Occipital lobe (tissue), 2 donors: ENCODE results near the gene PARD6A. TPM values are rescaled to one million over a fixed set of nuclear protein-coding genes. Genes with fewer than 3 reads are reported as not detected.

Source experiments
- DNase-seq: peaks from one replicate; lab custom pipeline; 2025; lab: John Stamatoyannopoulos, UW
- total RNA-seq: library from RNA; depleted of rRNA; stranded (reverse); fragments of >200 nt; gene quantifications from one replicate; pipeline ENCODE4 v1.2.3, GENCODE V29; 2014

Gene PARD6A
- total RNA-seq, 1 donor from 2014 or later, result 8.3 TPM

DNA sequence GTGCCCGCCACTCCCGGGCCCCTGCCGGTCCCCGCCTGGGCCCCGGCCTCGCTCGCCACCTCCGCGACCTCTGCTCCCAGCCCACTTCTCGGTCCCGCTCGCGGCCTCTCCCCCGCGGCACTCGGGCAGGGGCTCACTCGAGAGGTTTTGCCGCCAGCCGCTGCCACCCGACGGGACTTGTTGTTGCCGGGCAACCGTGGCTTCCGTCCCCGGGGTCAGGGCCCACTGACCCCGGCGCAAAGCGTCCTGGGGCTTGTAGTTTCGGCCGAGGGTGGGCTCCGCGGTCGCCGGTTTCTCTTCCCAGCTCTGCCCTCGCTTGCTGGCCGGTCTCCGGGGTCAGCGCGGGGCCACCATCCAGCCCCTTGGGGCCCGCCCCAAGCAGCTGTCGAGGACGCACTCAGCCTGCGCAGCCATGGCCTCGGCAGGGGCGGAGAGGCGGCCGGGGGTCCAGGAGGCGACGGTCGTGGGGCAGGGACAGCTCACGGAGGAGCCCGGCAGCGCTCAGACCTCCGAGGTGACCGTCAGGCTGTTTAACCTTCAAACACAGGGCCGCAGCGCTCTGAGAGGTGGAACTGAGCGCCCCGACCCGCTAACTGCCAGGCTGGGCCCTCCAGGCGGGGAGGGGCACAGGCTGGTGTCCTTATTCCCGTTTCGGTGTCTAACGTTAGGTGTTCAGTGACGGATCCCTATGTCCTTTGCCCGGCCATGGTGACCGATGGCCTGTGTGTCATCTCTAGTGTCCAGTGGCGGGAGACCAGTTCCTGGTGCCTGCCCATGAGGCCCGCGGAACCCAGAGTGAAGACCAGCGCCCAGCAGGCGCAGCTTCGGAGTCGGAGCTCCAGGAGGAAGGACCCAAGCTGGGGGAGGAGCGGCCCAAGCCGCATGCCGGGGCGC is 6.0 kb downstream of the PARD6A start, which contains the start of the genes C16orf86 and ENKD1:
Gene C16orf86, plus strand, starts transcription at position 256 of the 894 bp plus-strand sequence. Its CDS starts 157 bp downstream, at position 413.
Gene ENKD1, minus strand, starts transcription at position 192 of the 894 bp plus-strand sequence. CDS start 308 bp downstream, outside the sequence.
- DNase-seq, result peak; percentile 55

DNA sequence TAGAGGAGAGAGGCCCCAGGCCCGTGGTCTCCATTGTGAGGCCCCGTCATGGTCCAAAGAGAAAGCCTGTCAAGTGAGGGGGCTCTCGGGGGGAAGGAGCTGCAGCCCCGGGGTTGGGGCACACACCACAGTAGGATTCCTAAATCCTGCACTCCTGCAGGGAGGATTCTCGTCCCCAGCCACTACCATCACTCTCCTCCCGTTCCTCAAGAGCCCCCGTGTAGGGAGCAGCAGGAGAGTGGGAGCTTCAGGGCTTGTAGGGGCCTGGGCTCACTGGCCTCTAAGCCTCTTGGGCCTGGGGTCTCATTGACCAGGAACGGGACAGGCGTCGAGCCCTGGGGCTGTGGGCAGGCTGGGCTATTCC is 6.7 kb downstream of the PARD6A start:
- DNase-seq, result no peak

DNA sequence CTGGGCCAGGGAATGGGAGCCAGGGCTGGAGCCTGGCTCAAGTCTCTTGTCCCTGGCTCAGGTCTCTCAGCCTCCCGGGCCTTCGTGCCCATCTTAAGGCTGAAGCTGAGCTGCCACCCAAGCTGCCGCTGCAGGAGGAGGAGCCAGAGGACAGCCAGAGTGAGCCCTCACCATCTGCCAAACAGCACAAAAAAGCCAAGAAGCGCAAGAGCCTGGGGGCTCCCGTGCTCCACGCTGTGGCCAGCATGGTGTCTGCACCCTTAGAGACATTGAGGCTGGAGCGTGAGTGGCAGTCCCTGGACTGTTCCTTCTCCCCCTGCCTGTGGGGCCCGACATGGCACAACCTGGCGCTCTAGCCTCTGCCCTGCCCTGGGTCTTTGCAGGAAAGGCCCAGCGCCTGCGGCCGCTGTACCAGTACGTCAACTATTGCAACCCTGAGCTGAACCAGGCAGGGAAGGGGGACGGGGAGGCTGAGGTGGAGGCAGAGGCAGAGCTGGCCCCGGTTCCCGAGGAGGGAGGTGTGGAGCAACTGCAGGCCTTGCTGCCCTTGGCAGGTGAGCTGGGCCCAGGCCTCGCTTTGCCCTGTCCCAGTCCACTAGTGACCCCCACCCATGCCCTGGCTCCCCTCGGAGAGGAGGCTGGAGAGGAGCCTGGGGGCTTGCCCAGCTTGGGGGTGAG is 7.2 kb downstream of the PARD6A start:
- DNase-seq, result peak; percentile 79

DNA sequence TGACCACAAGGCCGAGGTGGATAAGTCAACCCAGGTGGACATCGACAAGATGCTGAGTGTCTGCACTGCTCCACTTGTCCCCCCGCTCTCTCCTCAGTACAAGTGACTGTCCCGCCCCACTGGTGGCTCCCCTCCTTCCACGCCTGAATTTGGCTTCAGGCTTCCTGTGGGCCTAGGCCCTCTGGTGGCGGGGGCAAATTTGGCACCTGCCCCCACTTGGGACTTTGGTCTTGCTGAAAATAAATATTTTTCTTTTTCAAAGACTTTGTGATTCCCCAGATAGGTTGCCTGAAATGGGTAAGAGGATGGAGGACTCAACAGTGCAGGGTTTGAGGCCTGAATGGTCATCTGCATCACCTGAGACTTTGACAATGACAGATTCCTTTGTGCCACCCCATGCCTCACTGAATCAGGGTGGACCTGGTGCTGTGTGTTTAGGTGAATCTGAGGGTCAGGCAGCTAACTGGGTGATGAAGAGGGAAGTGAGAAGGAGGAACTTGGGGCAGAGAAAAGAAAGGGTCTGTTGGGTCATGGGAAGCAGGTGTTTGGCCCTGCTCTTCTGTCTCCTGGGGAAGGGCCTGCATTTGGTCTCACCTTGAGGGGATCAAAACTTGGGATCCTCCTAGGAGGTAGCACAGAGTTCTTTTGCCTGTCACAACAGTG is 7.9 kb downstream of the PARD6A start:
- no peak for DNase-seq

DNA sequence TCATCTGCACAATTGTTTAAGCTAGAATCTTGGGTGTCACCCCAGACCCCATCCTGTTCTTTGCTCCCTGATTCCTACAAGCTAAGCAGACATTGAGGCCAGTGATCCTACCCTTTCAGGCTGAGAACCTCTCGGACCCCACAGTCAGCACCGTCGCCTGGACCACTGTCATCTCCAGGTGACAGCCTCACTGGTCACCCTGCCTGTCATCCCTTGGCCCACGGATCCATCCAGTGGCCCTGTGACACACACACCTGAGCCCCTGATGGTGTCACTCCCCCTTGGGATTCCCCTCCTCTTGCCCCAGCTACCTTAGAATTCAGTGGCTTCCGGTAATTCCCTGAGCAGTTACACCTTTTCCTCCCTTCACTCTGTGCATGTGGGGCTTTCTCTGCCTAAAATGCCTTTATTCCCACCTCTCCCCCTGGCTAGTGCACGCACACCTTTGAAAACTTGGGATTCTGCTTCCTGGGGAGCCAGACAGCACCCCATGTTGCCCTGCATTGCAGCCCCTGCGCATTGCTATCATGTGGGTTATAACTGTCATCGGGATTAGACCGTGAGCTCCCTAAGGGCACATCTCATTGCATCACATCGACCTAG is 8.8 kb downstream of the PARD6A start:
- no peak for DNase-seq

DNA sequence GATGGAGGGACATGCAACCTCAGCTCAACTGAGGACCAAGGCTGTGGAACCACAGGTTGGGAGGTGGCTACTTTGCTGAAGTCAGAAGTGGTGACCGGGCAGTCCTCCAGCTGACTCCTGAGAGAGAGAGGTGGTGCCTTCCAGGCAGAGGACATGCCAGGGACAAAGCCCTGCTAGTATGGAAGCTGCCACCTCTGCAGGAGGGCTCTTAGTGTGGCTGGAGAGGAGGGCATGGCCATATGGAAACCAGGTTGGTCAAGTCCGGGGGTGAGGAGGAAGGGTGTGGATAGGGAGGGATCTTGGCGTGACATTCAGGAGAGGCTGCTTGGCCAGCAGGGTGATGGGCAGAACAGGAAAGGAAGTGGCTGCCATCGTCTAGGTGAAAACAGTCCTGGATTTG is 11.5 kb downstream of the PARD6A start:
- DNase-seq, result no peak

DNA sequence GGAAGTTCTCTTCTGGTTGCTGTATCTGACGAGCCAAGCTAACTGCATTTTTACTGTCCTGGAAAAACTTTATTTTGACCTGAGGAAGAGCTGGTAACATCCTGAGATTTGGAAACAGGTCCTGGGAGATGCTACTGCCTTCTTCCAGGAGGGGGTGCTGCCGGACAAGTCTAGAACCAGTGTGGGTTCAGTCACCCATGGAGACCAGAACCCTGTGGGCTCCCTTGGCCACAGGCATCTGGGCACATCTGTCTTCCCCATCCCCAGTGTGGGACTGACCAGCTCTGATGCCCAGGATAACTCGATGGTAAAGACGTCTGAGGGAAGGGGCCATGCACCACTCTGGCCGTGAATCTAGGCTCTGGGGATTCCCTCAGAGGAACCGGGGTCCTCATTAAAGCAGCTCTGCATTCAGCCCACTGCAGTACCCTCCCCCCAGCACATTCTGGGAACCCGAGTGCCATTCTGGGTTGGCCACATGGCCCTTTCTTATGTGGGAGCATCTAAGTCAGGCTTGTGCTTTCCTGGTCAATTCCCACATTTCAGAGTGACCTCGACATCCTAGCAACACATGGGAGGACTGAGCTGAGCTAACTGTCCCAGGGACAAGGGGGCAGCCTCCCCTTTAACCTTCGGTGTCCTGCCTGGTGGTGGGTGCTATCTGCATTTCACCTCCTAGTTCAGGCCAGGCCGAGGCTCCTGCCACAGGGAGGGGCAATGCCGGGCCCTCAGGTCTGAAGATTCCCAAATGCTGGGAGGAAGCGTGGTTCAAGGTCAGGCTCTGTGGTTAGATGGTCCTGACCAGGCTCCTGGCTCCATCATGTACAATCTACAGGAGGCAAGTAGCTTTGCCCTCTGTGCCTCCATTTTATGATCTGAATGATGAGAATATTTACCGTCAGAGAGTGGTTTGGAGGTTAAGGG is 12.2 kb downstream of the PARD6A start:
- peak; percentile 43 for DNase-seq

DNA sequence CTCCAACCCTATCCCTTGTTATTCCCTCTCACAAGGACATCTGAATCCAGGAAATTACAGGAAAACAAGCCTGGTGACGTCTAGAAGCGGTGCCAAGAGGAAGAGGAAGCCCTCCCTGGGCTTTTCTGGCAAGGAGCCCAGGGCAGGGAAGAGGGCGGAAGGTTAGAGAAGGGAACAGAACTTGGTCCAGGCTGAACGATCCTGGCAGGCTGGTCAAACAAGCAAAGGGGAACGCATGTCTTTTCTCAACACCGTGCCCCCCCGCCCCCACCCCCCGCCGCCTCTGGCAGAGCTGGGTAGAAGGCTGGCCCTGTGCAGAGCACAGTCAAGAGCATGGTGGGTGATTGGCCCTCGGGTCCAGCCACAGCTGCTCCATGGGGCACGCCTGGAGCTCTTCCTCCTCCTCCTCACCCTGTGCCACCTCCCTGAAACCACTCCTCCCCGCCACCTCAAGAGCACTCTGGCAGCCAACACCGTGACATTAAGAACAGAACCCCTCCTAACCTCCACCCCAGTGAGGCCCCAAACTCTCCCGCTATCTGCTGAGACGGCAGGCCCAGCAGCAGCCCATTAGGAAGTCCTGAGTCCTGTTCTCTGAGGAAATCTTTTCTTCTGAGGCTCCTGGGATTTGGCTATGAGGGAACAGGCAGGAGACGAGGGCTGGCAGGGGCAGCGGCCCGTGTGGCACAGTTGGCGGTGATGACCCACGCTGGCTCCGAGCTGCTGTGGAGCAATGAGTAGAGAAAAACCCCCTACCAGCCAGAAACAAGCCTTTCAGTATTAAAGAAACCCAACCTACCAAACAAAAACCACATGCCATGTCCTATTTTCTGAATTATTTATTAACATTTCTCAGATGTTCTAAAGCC is 13.2 kb downstream of the PARD6A start:
- DNase-seq, result no peak

DNA sequence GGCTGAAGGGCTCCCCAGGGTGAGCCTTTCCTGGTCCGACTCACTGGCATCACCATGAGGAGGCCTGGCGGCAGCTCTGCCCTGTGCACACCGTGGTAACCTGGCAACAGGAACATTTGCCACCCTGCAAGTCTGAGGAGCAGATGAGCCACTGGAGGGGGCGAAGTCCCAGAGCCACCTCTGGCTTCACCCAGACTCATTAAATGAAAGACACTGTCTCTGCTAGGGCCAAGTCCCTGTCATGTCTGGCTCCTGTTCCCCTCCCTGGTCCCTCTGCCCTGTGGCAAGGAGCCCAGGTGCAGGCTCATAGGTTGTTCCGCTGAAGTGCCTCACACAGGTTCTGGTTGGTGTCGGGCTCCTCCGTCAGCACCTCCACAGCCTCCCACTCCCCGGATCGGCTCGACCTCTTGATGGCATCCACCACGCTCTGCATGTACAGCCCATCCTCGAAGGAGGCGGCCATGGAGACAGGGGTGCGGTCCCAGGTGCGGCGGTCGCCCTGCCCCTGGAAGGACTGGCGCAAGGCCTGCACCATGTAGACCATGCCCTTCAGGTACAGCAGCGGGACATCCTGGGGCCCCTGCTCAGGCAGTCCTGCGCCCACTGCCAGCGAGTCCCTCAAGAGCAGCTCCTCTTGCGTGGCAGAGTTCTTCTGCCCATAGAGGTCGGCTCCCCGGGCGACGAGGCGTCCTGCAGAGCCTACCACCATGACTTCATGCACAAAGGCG is 14.3 kb downstream of the PARD6A start:
- no peak for DNase-seq

DNA sequence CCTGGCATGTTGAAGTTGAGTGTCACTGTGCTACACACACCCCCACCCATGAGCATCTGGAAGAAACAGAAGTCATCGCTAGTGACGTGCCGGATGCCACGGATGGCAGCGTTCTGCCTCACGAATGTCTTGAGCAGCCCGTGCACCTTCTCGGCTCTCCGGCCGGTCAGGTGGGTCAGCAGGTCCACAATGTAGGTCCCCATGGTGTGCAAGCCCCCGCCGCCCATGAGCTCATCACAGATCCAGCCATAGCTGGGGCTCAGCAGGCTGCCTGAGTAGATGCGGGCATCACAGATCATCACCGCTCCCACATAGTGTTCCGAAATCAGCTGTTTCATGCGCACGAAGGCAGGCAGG is 14.8 kb downstream of the PARD6A start:
- no peak for DNase-seq

DNA sequence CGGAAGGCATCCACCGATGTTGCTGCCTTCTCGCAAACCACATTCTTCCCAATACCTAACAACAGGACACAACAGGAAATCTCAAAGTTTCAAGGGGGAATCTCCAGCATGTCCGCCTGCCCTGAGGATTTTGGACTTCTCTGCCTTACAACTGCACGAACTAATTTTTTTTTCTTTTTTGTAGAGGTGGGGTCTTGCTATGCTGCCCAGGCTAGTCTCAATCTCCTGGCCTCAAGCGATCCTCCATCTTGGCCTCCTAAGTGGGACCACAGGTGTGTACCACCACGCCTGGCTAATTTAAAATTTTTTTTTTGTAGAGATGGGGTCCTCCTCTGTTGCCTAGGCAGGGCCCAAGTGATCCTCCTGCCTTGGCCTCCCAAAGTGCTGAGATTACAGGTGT is 15.2 kb downstream of the PARD6A start:
- DNase-seq, result no peak

DNA sequence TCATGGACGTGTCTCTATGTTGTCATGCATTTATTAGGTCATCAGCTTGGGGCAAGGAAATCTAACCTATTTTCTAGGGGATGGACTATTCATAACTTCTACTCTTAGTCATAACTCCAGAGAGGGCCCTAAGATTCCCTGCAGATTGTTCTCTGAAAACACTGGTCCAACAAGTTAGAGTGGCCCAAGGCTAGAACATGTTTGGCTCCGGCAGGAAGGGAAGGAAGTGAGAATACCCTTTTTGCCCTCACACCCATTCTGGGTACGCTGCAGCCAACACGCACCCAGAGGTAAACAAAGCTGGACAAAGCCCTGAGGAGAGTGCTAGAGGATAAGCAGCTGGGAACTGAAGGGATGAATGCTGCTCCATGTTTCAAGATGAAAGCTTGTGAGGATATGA is 15.8 kb downstream of the PARD6A start:
- DNase-seq, result no peak

DNA sequence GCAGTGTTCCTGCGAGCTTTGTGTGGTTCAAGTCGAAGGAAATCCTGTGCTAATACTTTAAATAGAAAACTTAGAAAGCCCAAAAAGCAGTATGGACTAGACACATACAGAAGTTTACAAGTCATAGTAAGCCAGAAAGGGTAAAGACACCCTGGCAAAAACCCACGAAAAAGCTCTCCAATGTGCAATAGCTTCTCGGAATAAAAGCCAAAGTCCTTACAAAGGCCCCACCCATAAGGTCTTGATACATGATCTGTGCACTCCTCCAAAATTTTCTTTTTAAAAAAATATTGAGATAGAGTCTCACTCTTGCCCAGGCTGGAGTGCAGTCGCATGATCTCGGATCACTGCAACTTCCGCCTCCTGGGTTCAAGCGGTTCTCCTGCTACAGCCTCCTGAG is 16.2 kb downstream of the PARD6A start:
- no peak for DNase-seq

DNA sequence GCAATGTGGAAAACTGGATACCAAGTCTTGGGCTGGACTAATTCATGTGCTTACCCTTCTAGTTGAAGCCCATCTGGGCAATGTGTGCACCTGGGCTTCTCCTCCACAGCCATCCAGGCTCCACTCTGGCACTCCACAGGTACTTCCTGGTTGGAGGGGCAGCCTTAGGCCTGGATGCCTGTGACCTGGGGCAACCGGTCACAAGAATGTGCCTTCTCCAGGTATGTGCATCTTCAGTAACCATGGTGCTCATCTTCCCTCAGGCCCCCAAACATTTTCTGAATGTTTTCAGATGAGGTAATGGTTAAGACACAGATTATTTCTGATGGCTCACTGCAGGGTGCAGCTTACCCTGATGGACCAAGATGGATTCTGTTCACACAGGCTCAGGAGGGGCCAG is 17.0 kb downstream of the PARD6A start:
- DNase-seq, result no peak

DNA sequence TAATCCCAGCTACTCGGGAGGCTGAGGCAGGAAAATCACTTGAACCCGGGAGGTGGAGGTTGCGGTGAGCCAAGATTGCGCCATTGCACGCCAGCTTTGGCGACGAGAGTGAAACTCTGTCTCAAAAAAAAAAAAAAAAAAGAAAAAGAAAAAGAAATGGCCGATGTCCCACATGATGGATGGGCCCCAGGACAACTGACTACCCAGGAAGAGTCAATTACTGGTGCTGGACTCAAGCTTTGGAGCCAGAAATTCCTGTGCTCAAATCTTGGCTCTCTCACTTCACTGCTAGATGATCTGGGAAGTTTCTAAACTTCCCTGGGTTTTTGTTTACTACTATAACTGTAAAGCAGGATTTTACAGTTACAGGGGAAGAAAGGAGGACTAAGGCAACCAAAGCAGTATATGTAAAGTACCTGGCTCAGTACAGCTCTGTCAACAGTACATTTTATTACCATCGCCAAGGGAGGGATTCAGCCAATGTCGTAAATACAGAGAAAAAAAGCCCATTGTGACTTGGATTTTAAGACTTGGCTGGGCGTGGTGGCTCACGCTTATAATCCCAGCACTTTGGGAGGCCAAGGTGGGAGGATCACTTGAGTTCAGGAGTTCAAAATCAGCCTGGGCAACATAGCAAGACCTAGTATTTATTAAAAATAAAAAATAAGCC is 17.7 kb downstream of the PARD6A start:
- DNase-seq, result no peak

DNA sequence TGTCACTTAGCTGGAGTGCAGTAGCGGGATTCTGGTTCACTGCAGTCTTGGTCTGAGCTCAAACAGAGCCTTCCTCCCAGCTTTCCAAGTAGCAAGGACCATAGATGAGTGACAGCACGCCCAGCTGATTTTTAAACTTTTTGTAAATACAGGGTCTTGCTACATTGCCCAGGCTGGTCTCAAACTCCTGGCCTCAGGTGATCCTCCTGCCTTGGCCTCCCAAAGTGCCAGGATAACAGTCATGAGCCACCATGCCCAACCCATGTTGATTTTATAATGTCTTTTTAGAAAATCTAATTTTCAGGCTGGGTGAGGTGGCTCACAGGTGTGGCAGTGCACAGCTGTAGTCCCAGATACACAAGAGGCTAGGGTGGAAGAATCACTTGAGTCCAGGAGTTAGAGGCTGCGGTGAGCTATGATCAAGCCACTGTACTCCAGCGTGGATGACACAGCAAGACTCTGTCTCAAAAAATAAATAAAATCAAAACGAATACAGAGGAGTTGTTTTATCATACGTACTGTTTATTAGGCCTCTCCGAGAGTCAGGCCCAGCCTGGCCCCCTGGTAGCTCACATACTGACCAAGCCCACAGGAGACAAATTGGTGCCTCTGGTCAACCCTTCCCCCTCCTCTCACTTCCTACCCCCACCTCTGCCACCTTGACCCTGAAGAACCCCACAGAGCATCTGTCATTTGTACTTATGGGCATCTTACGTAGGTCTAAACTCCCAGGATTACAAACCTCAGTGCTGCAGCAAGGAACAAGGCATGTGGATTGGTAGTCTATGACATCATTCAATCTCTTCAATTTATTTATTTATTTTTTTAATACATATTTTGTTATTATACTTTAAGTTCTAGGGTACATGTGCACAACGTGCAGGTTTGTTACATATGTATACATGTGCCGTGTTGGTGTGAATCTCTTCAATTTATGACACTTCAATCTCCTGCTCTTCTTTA is 19.5 kb downstream of the PARD6A start:
- no peak for DNase-seq

DNA sequence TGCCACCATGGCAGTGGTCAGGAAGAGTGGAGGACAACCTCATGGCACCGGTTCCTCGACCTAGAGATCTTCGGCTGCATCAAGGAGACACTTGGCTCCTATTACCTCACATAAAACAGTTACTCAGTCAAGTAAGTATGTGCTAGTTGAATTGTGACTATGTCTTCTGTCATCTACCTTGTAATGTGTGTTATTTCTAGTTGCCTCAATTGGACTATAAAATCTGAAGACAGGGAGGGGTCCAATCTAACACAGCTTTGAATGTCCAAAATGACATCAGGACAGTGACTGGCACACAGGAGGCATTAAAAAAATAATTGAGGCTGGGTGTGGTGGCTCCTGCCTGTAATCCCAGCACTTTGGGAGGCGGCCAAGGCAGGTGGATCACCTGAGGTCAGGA is 23.0 kb downstream of the PARD6A start:
- no peak for DNase-seq
